IMR-90 (cell line): ENCODE data around the gene GRHL3. TPM values are rescaled to one million over a fixed set of nuclear protein-coding genes. Genes with fewer than 3 reads are reported as not detected.

Source experiments
- ATAC-seq: fragments of 200-7000 bp; cut with Tn5 transposase; 2 replicates; pipeline ENCODE4 v1.9.1; 2020; ENCODE audit warnings: low read depth, mild to moderate bottlenecking, moderate library complexity
- BruUV-seq: library from RNA; stranded (reverse); fragments of 400-500 nt; replicated peaks from 2 replicates; lab custom pipeline; 2021; lab: Mats Ljungman, UMichigan
- CTCF ChIA-PET: fragments of 300-600 bp; formaldehyde crosslinking; extraction: SDS; loops from one replicate; lab custom pipeline; 2021; ENCODE audit warnings: antibody characterized with exemption; lab: Yijun Ruan, JAX
- POLR2A ChIA-PET: fragments of 300-600 bp; sonication (Branson Sonifier 250); formaldehyde crosslinking; loops from one replicate; lab custom pipeline; 2022; ENCODE audit warnings: antibody characterized with exemption; ENCODE audit not compliant: unreplicated experiment; lab: Charles Lee
- DNase-seq: peaks from one replicate; pipeline ENCODE4 v3.0.0; 2013
- H2AFZ ChIP-seq: replicated peaks from 2 replicates; pipeline ENCODE3; 2013; ENCODE audit warnings: low read length, mild to moderate bottlenecking; ENCODE audit not compliant: poor library complexity
- H2AK5ac ChIP-seq: 2 replicates; pipeline ENCODE4 v1.6.1; 2013; ENCODE audit warnings: low read depth, low read length, inconsistent platforms
- H2AK9ac ChIP-seq: replicated peaks from 2 replicates; pipeline ENCODE3; 2013; ENCODE audit warnings: mild to moderate bottlenecking, low read depth, low read length, moderate library complexity; ENCODE audit not compliant: poor library complexity
- H2BK120ac ChIP-seq: 2 replicates; pipeline ENCODE4 v1.6.1; 2013; ENCODE audit warnings: low read depth, low read length, inconsistent platforms
- H2BK15ac ChIP-seq: 3 replicates; pipeline ENCODE4 v1.6.1; 2013; ENCODE audit warnings: low read depth, low read length, inconsistent platforms
- H2BK20ac ChIP-seq: 2 replicates; pipeline ENCODE4 v1.6.1; 2013; ENCODE audit warnings: low read depth, mild to moderate bottlenecking, inconsistent platforms, low read length, moderate library complexity
- H2BK5ac ChIP-seq: 2 replicates; pipeline ENCODE4 v1.6.1; 2013; ENCODE audit warnings: mild to moderate bottlenecking, low read depth, low read length, inconsistent platforms; ENCODE audit not compliant: poor library complexity, severe bottlenecking
- H3K14ac ChIP-seq: replicated peaks from 2 replicates; pipeline ENCODE4 v1.6.1; 2013; ENCODE audit warnings: low read depth, low read length, inconsistent platforms
- H3K18ac ChIP-seq: 2 replicates; pipeline ENCODE4 v1.6.1; 2013; ENCODE audit warnings: low read depth, low read length, control low read depth
- H3K23ac ChIP-seq: 2 replicates; pipeline ENCODE4 v1.6.1; 2013; ENCODE audit warnings: low read depth, low read length, inconsistent platforms
- H3K27ac ChIP-seq: 2 replicates; pipeline ENCODE4 v1.5.1; 2013; ENCODE audit warnings: mild to moderate bottlenecking, control low read depth, low read length; ENCODE audit not compliant: insufficient read depth
- H3K27me3 ChIP-seq: 2 replicates; pipeline ENCODE4 v1.6.1; 2013; ENCODE audit warnings: low read length; ENCODE audit not compliant: control insufficient read depth, insufficient read depth
- H3K36me3 ChIP-seq: 2 replicates; pipeline ENCODE4 v1.6.1; 2013; ENCODE audit warnings: low read length, mixed read lengths; ENCODE audit not compliant: control insufficient read depth, insufficient read depth
- H3K4ac ChIP-seq: 2 replicates; pipeline ENCODE4 v1.6.1; 2013; ENCODE audit warnings: low read depth, low read length, inconsistent platforms
- H3K4me1 ChIP-seq: 2 replicates; pipeline ENCODE4 v1.6.1; 2013; ENCODE audit warnings: low read length, mixed read lengths; ENCODE audit not compliant: control insufficient read depth, insufficient read depth
- H3K4me2 ChIP-seq: 2 replicates; pipeline ENCODE4 v1.6.1; 2013; ENCODE audit warnings: low read depth, mild to moderate bottlenecking, control low read depth, low read length, moderate library complexity
- H3K4me3 ChIP-seq: 2 replicates; pipeline ENCODE4 v1.5.1; 2013; ENCODE audit warnings: low read depth, mild to moderate bottlenecking, control low read depth, low read length, moderate library complexity; ENCODE audit not compliant: insufficient read depth
- H3K56ac ChIP-seq: 2 replicates; pipeline ENCODE4 v1.6.1; 2013; ENCODE audit warnings: low read length, inconsistent platforms; ENCODE audit not compliant: insufficient read depth; ENCODE audit errors: extremely low read depth
- H3K79me1 ChIP-seq, 2 experiments: 2 replicates each; pipeline ENCODE4 v1.6.1; 2013; ENCODE audit warnings: low read length in 2 of 2, inconsistent platforms in 1 of 2, low read depth in 1 of 2
- H3K9ac ChIP-seq: 2 replicates; pipeline ENCODE4 v1.6.1; 2013; ENCODE audit warnings: low read depth, low read length, control low read depth
- H3K9me1 ChIP-seq: 2 replicates; pipeline ENCODE4 v1.6.1; 2013; ENCODE audit warnings: low read length, inconsistent platforms; ENCODE audit not compliant: insufficient read depth
- H3K9me3 ChIP-seq: 2 replicates; pipeline ENCODE4 v1.6.1; 2013; ENCODE audit warnings: low read length; ENCODE audit not compliant: control insufficient read depth, insufficient read depth
- H4K20me1 ChIP-seq: 2 replicates; pipeline ENCODE4 v1.6.1; 2013; ENCODE audit warnings: low read length, inconsistent platforms; ENCODE audit not compliant: insufficient read depth
- H4K5ac ChIP-seq: 2 replicates; pipeline ENCODE4 v1.6.1; 2013; ENCODE audit warnings: mild to moderate bottlenecking, low read depth, low read length, control low read depth
- H4K8ac ChIP-seq, 2 experiments: 2 replicates each; pipeline ENCODE4 v1.6.1; 2013; ENCODE audit warnings: low read depth in 2 of 2, low read length in 2 of 2, control low read depth in 1 of 2, inconsistent platforms in 1 of 2
- H4K91ac ChIP-seq: 2 replicates; pipeline ENCODE4 v1.6.1; 2013; ENCODE audit warnings: low read depth, low read length, inconsistent platforms; ENCODE audit not compliant: insufficient read depth
- BHLHE40 ChIP-seq: fragments of 150-350 bp; IDR thresholded peaks from 2 replicates; pipeline ENCODE4 v1.6.1; 2016; ENCODE audit warnings: mild to moderate bottlenecking, low read depth, low read length
- FOS ChIP-seq: fragments of 150-350 bp; IDR thresholded peaks from 2 replicates; pipeline ENCODE4 v1.6.1; 2016; ENCODE audit warnings: low read depth, low read length
- MAFK ChIP-seq: IDR thresholded peaks from 2 replicates; pipeline ENCODE4 v1.6.1; 2012; ENCODE audit warnings: low read depth, low read length, improper control_type of control experiment
- MAZ ChIP-seq: IDR thresholded peaks from 2 replicates; pipeline ENCODE4 v1.6.1; 2012; ENCODE audit warnings: low read depth, mild to moderate bottlenecking, low read length, improper control_type of control experiment, moderate library complexity, borderline replicate concordance
- MXI1 ChIP-seq: IDR thresholded peaks from 2 replicates; pipeline ENCODE4 v1.6.1; 2012; ENCODE audit warnings: low read depth, mild to moderate bottlenecking, low read length, moderate library complexity, borderline replicate concordance
- NFE2L2 ChIP-seq: fragments of 150-350 bp; IDR thresholded peaks from 2 replicates; pipeline ENCODE4 v1.6.1; 2016; ENCODE audit warnings: low read depth, mild to moderate bottlenecking, low read length
- POLR2A ChIP-seq: IDR thresholded peaks from 2 replicates; pipeline ENCODE4 v1.6.1; 2012; ENCODE audit warnings: mild to moderate bottlenecking, low read depth, low read length
- RAD21 ChIP-seq: IDR thresholded peaks from 2 replicates; pipeline ENCODE4 v1.6.1; 2012; ENCODE audit warnings: low read length, improper control_type of control experiment
- RCOR1 ChIP-seq: IDR thresholded peaks from 2 replicates; pipeline ENCODE4 v1.6.1; 2012; ENCODE audit warnings: mild to moderate bottlenecking, low read length, improper control_type of control experiment; ENCODE audit not compliant: insufficient replicate concordance
- RFX5 ChIP-seq: IDR thresholded peaks from 2 replicates; pipeline ENCODE4 v1.8.0; 2012; ENCODE audit warnings: low read depth, mild to moderate bottlenecking, low read length, moderate library complexity
- SMC3 ChIP-seq: fragments of 150-350 bp; IDR thresholded peaks from 2 replicates; pipeline ENCODE4 v1.6.1; 2016; ENCODE audit warnings: low read depth, mild to moderate bottlenecking, antibody characterized with exemption, low read length, moderate library complexity
- WGBS, 2 experiments: methylation state at CpG; one replicate each; pipeline versions ENCODE4 v1.1.5 to v1.1.7; 2013; ENCODE audit warnings: missing lambda C conversion rate in 2 of 2; ENCODE audit not compliant: insufficient read length in 1 of 2; ENCODE audit errors: extremely low coverage in 2 of 2; 5-methylcytosine and 5-hydroxymethylcytosine counted together
- dilution Hi-C: fragments of 300-500 bp; cut with HindIII; formaldehyde crosslinking; loops from one replicate; pipeline ENCODE4 v1.14.3; 2018; ENCODE audit warnings: low sequenced_read_pairs; ENCODE audit not compliant: unreplicated experiment
- in situ Hi-C: fragments of 300-500 bp; cut with MboI; formaldehyde crosslinking; loops from 3 replicates; pipeline ENCODE4 v1.14.3; 2019; ENCODE audit warnings: low sequenced_read_pairs, inconsistent platforms, mixed read lengths
- intact Hi-C: fragments of 100-400 bp; cut with micrococcal nuclease; formaldehyde crosslinking; loops from 2 replicates; pipeline ENCODE4 v1.10.0; 2022
- polyA plus RNA-seq, 3 experiments: library from polyadenylated mRNA; depleted of rRNA; stranded (reverse); fragments of >200 nt; gene quantifications; 2 replicates each; pipeline ENCODE4 v1.2.3, GENCODE V29; 2012; ENCODE audit warnings: low replicate concordance in 1 of 3
- total RNA-seq: library from RNA; depleted of rRNA; stranded (reverse); fragments of >200 nt; gene quantifications from 2 replicates; pipeline ENCODE4 v1.2.3, GENCODE V29; 2012
- TF ChIP-seq, protein P1 (sequence below): fragments of 150-350 bp; IDR thresholded peaks from 2 replicates; pipeline ENCODE4 v1.6.1; 2016; ENCODE audit warnings: low read depth, mild to moderate bottlenecking, low read length, moderate library complexity, borderline replicate concordance
- TF ChIP-seq, protein P2 (sequence below): conservative IDR thresholded peaks from 2 replicates; pipeline ENCODE4 v1.5.1; 2012; ENCODE audit warnings: mild to moderate bottlenecking, low read depth, low read length, improper control_type of control experiment
- TF ChIP-seq, protein P3 (sequence below): fragments of 150-350 bp; IDR thresholded peaks from 2 replicates; pipeline ENCODE4 v1.6.1; 2017; ENCODE audit warnings: mild to moderate bottlenecking, antibody characterized with exemption, low read length, low read depth

Gene GRHL3
- total and polyA plus RNA-seq, 2 of the 4 experiments (the other 2 are of a cell fraction), result not detected

DNA sequence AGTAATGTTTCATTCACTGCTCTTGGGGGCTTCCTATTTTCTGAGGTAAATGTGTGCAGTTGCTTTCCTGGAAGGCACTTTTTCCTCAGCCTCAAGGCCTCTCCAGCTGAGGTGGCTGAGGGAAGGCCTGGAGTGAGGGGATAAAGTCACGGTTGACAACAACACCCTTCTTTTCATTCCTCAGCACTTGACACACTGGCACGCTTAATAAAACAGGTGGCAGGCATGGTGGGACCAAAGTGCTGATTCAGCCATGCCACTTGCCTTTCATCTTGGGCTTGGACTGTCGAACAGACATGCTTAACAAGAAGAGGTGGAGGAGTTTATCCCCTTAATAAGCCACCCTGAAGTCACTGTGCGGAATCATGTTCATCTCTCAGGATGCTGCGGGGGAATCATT, 23.6 kb upstream of the GRHL3 start:
- BruUV-seq, result no TSS peak
- Histone ChIP-seq H3K9ac (no peak overlapping the region), H2BK15ac (peak overlapping the region; percentile 83; the same call in 2 of the 3 replicates)

More for the DNA sequence above, 23.6 kb upstream of the GRHL3 start:
- no peak for ATAC-seq
- no peak overlapping the region for H2BK5ac ChIP-seq
- peak overlapping the region; percentile 61 for H3K14ac ChIP-seq
- no peaks in the 10 kb centered on the region for H4K20me1 ChIP-seq
- H2BK120ac ChIP-seq, result peak overlapping the region; percentile 83
- peak overlapping the region; percentile 68 for H3K4ac ChIP-seq
- no peaks in the 10 kb centered on the region for H3K36me3 ChIP-seq
- dilution Hi-C loops (no loop called here), intact Hi-C loops (loop anchor here (10.0 kb wide), 1 partner anchor 89 kb away; no protein-coding TSS in a partner anchor), in situ Hi-C loops (no loop called here)
- peak overlapping the region; percentile 72; the same call in 1 of the 2 replicates for H3K27ac ChIP-seq
- H3K56ac ChIP-seq, result no peak overlapping the region
- peaks cover 18% of the 10 kb centered on the region for H3K4me1 ChIP-seq
- TF ChIP-seq POLR2A (no peak), BHLHE40 (no peak), MAFK (no peak), RCOR1 (no peak), NFE2L2 (no peak), RFX5 (no peak), FOS (no peak), SMC3 (no peak), RAD21 (no peak), MAZ (no peak), MXI1 (no peak)
- TF ChIP-seq, protein P1, sequence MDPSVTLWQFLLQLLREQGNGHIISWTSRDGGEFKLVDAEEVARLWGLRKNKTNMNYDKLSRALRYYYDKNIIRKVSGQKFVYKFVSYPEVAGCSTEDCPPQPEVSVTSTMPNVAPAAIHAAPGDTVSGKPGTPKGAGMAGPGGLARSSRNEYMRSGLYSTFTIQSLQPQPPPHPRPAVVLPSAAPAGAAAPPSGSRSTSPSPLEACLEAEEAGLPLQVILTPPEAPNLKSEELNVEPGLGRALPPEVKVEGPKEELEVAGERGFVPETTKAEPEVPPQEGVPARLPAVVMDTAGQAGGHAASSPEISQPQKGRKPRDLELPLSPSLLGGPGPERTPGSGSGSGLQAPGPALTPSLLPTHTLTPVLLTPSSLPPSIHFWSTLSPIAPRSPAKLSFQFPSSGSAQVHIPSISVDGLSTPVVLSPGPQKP, result no peak
- TF ChIP-seq, protein P2, sequence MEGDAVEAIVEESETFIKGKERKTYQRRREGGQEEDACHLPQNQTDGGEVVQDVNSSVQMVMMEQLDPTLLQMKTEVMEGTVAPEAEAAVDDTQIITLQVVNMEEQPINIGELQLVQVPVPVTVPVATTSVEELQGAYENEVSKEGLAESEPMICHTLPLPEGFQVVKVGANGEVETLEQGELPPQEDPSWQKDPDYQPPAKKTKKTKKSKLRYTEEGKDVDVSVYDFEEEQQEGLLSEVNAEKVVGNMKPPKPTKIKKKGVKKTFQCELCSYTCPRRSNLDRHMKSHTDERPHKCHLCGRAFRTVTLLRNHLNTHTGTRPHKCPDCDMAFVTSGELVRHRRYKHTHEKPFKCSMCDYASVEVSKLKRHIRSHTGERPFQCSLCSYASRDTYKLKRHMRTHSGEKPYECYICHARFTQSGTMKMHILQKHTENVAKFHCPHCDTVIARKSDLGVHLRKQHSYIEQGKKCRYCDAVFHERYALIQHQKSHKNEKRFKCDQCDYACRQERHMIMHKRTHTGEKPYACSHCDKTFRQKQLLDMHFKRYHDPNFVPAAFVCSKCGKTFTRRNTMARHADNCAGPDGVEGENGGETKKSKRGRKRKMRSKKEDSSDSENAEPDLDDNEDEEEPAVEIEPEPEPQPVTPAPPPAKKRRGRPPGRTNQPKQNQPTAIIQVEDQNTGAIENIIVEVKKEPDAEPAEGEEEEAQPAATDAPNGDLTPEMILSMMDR, result no peak
- TF ChIP-seq, protein P3, sequence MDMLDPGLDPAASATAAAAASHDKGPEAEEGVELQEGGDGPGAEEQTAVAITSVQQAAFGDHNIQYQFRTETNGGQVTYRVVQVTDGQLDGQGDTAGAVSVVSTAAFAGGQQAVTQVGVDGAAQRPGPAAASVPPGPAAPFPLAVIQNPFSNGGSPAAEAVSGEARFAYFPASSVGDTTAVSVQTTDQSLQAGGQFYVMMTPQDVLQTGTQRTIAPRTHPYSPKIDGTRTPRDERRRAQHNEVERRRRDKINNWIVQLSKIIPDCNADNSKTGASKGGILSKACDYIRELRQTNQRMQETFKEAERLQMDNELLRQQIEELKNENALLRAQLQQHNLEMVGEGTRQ, result no peak
- H4K5ac ChIP-seq, result no peak overlapping the region
- H2BK20ac ChIP-seq, result peak overlapping the region; percentile 85
- no peak for DNase-seq
- WGBS, 2 experiments, result no CpG with 5 or more reads among the region's 5 CpGs
- peak overlapping the region; percentile 88 for H4K91ac ChIP-seq
- peak overlapping the region; percentile 95 for H2AK5ac ChIP-seq
- peak overlapping the region; percentile 11; the same call in 1 of the 2 replicates for H3K18ac ChIP-seq
- H4K8ac ChIP-seq, result peak overlapping the region; percentile 43 to 59; a peak in 2 of 4 replicates
- ChIA-PET POLR2A (no interaction called here), CTCF (interaction anchor here (0.6 kb wide), 1 partner anchor 211 kb away, joined by 3 read pairs; no protein-coding TSS in a partner anchor)
- H2AK9ac ChIP-seq, result no peak overlapping the region
- H3K9me1 ChIP-seq, result peaks cover 12% of the 10 kb centered on the region
- H2AFZ ChIP-seq, result peak overlapping the region; percentile 40
- H3K9me3 ChIP-seq, result no peaks in the 10 kb centered on the region
- peaks cover 14% of the 10 kb centered on the region for H3K27me3 ChIP-seq
- 0 out of 2 replicates have a peak overlapping the region, but pooled peaks have one; percentile 13 for H3K23ac ChIP-seq
- no peak overlapping the region for H3K4me3 ChIP-seq
- H3K79me1 ChIP-seq, result no peaks in the 10 kb centered on the region
- H3K4me2 ChIP-seq, result no peak overlapping the region
